HepG2 (cell line): ENCODE measurements around the gene ALKBH2.
A peak's percentile ranks its signal among the peaks of the same experiment; 100 is the strongest.

Experiments used
- ASH2L ChIP-seq: fragments of 300-600, 200-600 bp; sonication (generic); IDR thresholded peaks from 2 replicates; pipeline ENCODE4 v1.7.0; 2017; ENCODE audit warnings: low read depth, mild to moderate bottlenecking, moderate library complexity, mixed read lengths, low read length; ENCODE audit not compliant: insufficient read length
- BORCS8-MEF2B ChIP-seq: sonication (generic); formaldehyde crosslinking; IDR thresholded peaks from 2 replicates; pipeline ENCODE4 v1.8.0; 2022; ENCODE audit warnings: mild to moderate bottlenecking, missing genetic modification reagents
- KDM1A ChIP-seq: IDR thresholded peaks from 2 replicates; pipeline ENCODE4 v1.6.1; 2016; ENCODE audit warnings: missing compliant biosample characterization
- NFRKB ChIP-seq: fragments of 450-650 bp; IDR thresholded peaks from 2 replicates; pipeline ENCODE4 v1.6.1; 2017
- YY1 ChIP-seq: IDR thresholded peaks from 2 replicates; pipeline ENCODE4 v1.6.1; 2011; ENCODE audit warnings: low read length, low read depth, moderate library complexity, mild to moderate bottlenecking; ENCODE audit not compliant: insufficient read depth, insufficient replicate concordance
- ZBTB21 ChIP-seq: sonication (generic); formaldehyde crosslinking; IDR thresholded peaks from 2 replicates; pipeline ENCODE4 v1.4.0; 2020; ENCODE audit warnings: missing genetic modification reagents
- ZNF3 ChIP-seq: IDR thresholded peaks from 2 replicates; pipeline ENCODE4 v1.7.0; 2017; ENCODE audit warnings: inconsistent platforms
- TF ChIP-seq, protein P1 (sequence below), 2 experiments: sonication (generic) in 1 of 2; formaldehyde crosslinking in 1 of 2; IDR thresholded peaks; 2 replicates each; pipeline versions ENCODE4 v1.5.1 to v1.6.1; 2011 to 2020; ENCODE audit warnings: borderline replicate concordance in 1 of 2, low read depth in 1 of 2, low read length in 1 of 2, mild to moderate bottlenecking in 1 of 2, missing genetic modification reagents in 1 of 2, moderate library complexity in 1 of 2
- TF ChIP-seq, protein P2 (sequence below): sonication (generic); formaldehyde crosslinking; IDR thresholded peaks from 2 replicates; pipeline ENCODE4 v1.8.1; 2023; ENCODE audit warnings: mild to moderate bottlenecking, missing genetic modification reagents
- TF ChIP-seq, protein P3 (sequence below): sonication (generic); formaldehyde crosslinking; IDR thresholded peaks from 2 replicates; pipeline ENCODE4 v1.4.0; 2020; ENCODE audit warnings: missing genetic modification reagents

DNA sequence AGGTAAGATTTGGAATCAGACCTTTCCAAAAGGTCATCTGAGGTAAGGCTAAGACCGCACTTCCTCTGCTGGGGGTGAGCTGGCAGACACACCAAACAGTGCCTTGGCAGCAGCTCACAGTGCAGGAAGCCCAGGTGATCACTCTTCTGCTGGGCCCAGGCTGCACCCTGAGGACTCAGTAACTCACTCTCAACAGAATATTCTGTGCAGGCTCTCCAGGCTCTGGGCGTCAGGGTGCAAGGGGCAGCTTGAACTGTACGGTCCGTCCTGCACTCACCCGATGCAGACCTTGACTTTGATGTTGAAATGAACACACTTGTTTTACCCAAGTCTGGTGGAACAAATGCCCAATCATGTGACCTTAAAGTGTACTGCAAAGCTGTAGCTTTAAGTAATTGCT lies 6.0 kb downstream of the ALKBH2 start:
- no peak for TF ChIP-seq ZNF3
- TF ChIP-seq, protein P1, sequence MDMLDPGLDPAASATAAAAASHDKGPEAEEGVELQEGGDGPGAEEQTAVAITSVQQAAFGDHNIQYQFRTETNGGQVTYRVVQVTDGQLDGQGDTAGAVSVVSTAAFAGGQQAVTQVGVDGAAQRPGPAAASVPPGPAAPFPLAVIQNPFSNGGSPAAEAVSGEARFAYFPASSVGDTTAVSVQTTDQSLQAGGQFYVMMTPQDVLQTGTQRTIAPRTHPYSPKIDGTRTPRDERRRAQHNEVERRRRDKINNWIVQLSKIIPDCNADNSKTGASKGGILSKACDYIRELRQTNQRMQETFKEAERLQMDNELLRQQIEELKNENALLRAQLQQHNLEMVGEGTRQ (IDR thresholded peaks at IDR 0.05; ENCODE audit: low read depth, low read length), result peak; percentile 47; the same call in 1 of the 2 replicates
- TF ChIP-seq, protein P1 (CRISPR knock-in tag; IDR thresholded peaks at IDR 0.05; ENCODE audit: borderline replicate concordance), result peak; percentile 58; the same call in 1 of the 2 replicates
- no peak for TF ChIP-seq NFRKB
- TF ChIP-seq BORCS8-MEF2B, result no peak; the same call in 1 of the 2 replicates
- TF ChIP-seq, protein P2, sequence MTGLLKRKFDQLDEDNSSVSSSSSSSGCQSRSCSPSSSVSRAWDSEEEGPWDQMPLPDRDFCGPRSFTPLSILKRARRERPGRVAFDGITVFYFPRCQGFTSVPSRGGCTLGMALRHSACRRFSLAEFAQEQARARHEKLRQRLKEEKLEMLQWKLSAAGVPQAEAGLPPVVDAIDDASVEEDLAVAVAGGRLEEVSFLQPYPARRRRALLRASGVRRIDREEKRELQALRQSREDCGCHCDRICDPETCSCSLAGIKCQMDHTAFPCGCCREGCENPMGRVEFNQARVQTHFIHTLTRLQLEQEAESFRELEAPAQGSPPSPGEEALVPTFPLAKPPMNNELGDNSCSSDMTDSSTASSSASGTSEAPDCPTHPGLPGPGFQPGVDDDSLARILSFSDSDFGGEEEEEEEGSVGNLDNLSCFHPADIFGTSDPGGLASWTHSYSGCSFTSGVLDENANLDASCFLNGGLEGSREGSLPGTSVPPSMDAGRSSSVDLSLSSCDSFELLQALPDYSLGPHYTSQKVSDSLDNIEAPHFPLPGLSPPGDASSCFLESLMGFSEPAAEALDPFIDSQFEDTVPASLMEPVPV (CRISPR knock-in tag), result no peak
- no peak for TF ChIP-seq ZBTB21 (CRISPR knock-in tag)
- TF ChIP-seq YY1, result no peak
- TF ChIP-seq, protein P3, sequence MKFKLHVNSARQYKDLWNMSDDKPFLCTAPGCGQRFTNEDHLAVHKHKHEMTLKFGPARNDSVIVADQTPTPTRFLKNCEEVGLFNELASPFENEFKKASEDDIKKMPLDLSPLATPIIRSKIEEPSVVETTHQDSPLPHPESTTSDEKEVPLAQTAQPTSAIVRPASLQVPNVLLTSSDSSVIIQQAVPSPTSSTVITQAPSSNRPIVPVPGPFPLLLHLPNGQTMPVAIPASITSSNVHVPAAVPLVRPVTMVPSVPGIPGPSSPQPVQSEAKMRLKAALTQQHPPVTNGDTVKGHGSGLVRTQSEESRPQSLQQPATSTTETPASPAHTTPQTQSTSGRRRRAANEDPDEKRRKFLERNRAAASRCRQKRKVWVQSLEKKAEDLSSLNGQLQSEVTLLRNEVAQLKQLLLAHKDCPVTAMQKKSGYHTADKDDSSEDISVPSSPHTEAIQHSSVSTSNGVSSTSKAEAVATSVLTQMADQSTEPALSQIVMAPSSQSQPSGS (CRISPR knock-in tag), result 0 out of 2 replicates have a peak, but pooled peaks have one; percentile 21
- TF ChIP-seq KDM1A, result no peak
- TF ChIP-seq ASH2L, result no peak
